Ectodermal cell (in vitro differentiated cells): Measurements from ENCODE around the gene ITPKB.
A peak's percentile ranks its signal among the peaks of the same experiment; 100 is the strongest.

Experiments
- H3K27ac ChIP-seq: 2 replicates; pipeline ENCODE4 v1.7.0; 2013; ENCODE audit warnings: mild to moderate bottlenecking, low read depth, low read length; ENCODE audit not compliant: insufficient read depth, poor library complexity, severe bottlenecking
- H3K27me3 ChIP-seq: 2 replicates; pipeline ENCODE4 v1.7.0; 2013; ENCODE audit warnings: mild to moderate bottlenecking, low read length; ENCODE audit not compliant: insufficient read depth, control insufficient read depth, poor library complexity, severe bottlenecking
- H3K36me3 ChIP-seq: one replicate; pipeline ENCODE4 v1.7.0; 2013; ENCODE audit warnings: low read length; ENCODE audit not compliant: control insufficient read depth, insufficient read depth
- H3K4me1 ChIP-seq: one replicate; pipeline ENCODE4 v1.7.0; 2013; ENCODE audit warnings: low read length; ENCODE audit not compliant: control insufficient read depth, insufficient read depth
- H3K4me3 ChIP-seq: 2 replicates; pipeline ENCODE4 v1.7.0; 2013; ENCODE audit warnings: low read depth, low read length, control low read depth; ENCODE audit not compliant: insufficient read depth
- H3K9me3 ChIP-seq: 2 replicates; pipeline ENCODE4 v1.7.0; 2013; ENCODE audit warnings: mild to moderate bottlenecking, low read length, moderate library complexity; ENCODE audit not compliant: control insufficient read depth
- WGBS, 2 experiments: methylation state at CpG; one replicate each; pipeline ENCODE4 v1.1.7; 2013; ENCODE audit warnings: missing lambda C conversion rate in 2 of 2; 5-methylcytosine and 5-hydroxymethylcytosine counted together

ITPKB gene

GRCh38 chr1:226719596-226720387, 19.3 kb downstream of the ITPKB start:
- no peaks in the 10 kb centered on the region for H3K9me3 ChIP-seq
- H3K27me3 ChIP-seq: no peaks in the 10 kb centered on the region
- H3K4me3 ChIP-seq: no peak overlapping the region
- WGBS, 2 experiments: 75 to 79% methylated on average over 11 of the region's 11 CpGs
- H3K36me3 ChIP-seq: no peaks in the 10 kb centered on the region
- H3K27ac ChIP-seq: peak overlapping the region; percentile 22
- peaks cover 41% of the 10 kb centered on the region for H3K4me1 ChIP-seq

GRCh38 chr1:226717256-226717909, 21.7 kb downstream of the ITPKB start:
- 89 to 90% methylated on average over 11 of the region's 11 CpGs for WGBS, 2 experiments
- Histone ChIP-seq H3K27me3 (no peaks in the 10 kb centered on the region), H3K36me3 (no peaks in the 10 kb centered on the region), H3K4me1 (peaks cover 18% of the 10 kb centered on the region), H3K9me3 (no peaks in the 10 kb centered on the region), H3K4me3 (no peak overlapping the region), H3K27ac (no peak overlapping the region)

GRCh38 chr1:226716577-226716976, 22.5 kb downstream of the ITPKB start:
- Histone ChIP-seq H3K4me3 (no peak overlapping the region), H3K27ac (no peak overlapping the region), H3K9me3 (no peaks in the 10 kb centered on the region), H3K36me3 (no peaks in the 10 kb centered on the region), H3K4me1 (peaks cover 14% of the 10 kb centered on the region), H3K27me3 (no peaks in the 10 kb centered on the region)
- 92 to 96% methylated on average over 3 of the region's 3 CpGs for WGBS, 2 experiments

GRCh38 chr1:226714148-226714547, 24.9 kb downstream of the ITPKB start:
- H3K27ac ChIP-seq: no peak overlapping the region
- H3K4me1 ChIP-seq: peaks cover under 1% of the 10 kb centered on the region
- H3K27me3 ChIP-seq: no peaks in the 10 kb centered on the region
- no peak overlapping the region for H3K4me3 ChIP-seq
- H3K36me3 ChIP-seq: no peaks in the 10 kb centered on the region
- H3K9me3 ChIP-seq: no peaks in the 10 kb centered on the region

GRCh38 chr1:226712742-226713419, 26.2 kb downstream of the ITPKB start:
- no peak overlapping the region for H3K4me3 ChIP-seq
- H3K4me1 ChIP-seq: peaks cover 7% of the 10 kb centered on the region
- H3K36me3 ChIP-seq: no peaks in the 10 kb centered on the region
- H3K27me3 ChIP-seq: no peaks in the 10 kb centered on the region
- H3K9me3 ChIP-seq: no peaks in the 10 kb centered on the region
- WGBS, 2 experiments: 88 to 89% methylated on average over 19 of the region's 19 CpGs
- no peak overlapping the region for H3K27ac ChIP-seq

- WGBS, 2 experiments: 92% methylated on average over 21 of the region's 21 CpGs
- no peak overlapping the region for H3K4me3 ChIP-seq
Measured at GRCh38 chr1:226711976-226712741, 26.9 kb downstream of the ITPKB start.

GRCh38 chr1:226710501-226710900, 28.6 kb downstream of the ITPKB start:
- WGBS, 2 experiments: 90 to 96% methylated on average over 6 of the region's 6 CpGs
- Histone ChIP-seq H3K36me3 (no peaks in the 10 kb centered on the region), H3K27ac (no peak overlapping the region), H3K4me3 (no peak overlapping the region), H3K27me3 (no peaks in the 10 kb centered on the region), H3K4me1 (peaks cover 7% of the 10 kb centered on the region), H3K9me3 (no peaks in the 10 kb centered on the region)

More at GRCh38 chr1:226711976-226712741, 26.9 kb downstream of the ITPKB start:
- Histone ChIP-seq H3K27me3 (no peaks in the 10 kb centered on the region), H3K4me1 (peaks cover 7% of the 10 kb centered on the region), H3K27ac (no peak overlapping the region), H3K9me3 (no peaks in the 10 kb centered on the region), H3K36me3 (no peaks in the 10 kb centered on the region)

- 94 to 96% methylated on average over 4 of the region's 4 CpGs for WGBS, 2 experiments
- no peaks in the 10 kb centered on the region for H3K36me3 ChIP-seq
- peaks cover 7% of the 10 kb centered on the region for H3K4me1 ChIP-seq
- H3K9me3 ChIP-seq: no peaks in the 10 kb centered on the region
- H3K4me3 ChIP-seq: no peak overlapping the region
- H3K27me3 ChIP-seq: no peaks in the 10 kb centered on the region
- no peak overlapping the region for H3K27ac ChIP-seq
Measured at GRCh38 chr1:226709953-226710352, 29.1 kb downstream of the ITPKB start.

GRCh38 chr1:226708967-226709396, 30.1 kb downstream of the ITPKB start:
- WGBS, 2 experiments: 72 to 73% methylated on average over 5 of the region's 5 CpGs
- H3K36me3 ChIP-seq: no peaks in the 10 kb centered on the region
- H3K27me3 ChIP-seq: no peaks in the 10 kb centered on the region
- peaks cover 7% of the 10 kb centered on the region for H3K4me1 ChIP-seq
- H3K4me3 ChIP-seq: no peak overlapping the region
- no peaks in the 10 kb centered on the region for H3K9me3 ChIP-seq
- H3K27ac ChIP-seq: no peak overlapping the region
